SK-N-SH (cell line): Measurements from ENCODE around the gene ADORA2A. TPM values are rescaled to one million over a fixed set of nuclear protein-coding genes. Genes with fewer than 3 reads are reported as not detected.
A peak's percentile ranks its signal among the peaks of the same experiment; 100 is the strongest.

Source experiments
- CTCF ChIA-PET: fragments of 300-600, 350-600 bp; formaldehyde crosslinking; extraction: SDS; loops from one replicate; lab custom pipeline; 2021; lab: Yijun Ruan, JAX
- POLR2A ChIA-PET: fragments of 350-600 bp; sonication (Branson Sonifier 250); formaldehyde crosslinking; extraction: SDS; loops from one replicate; lab custom pipeline; 2020; ENCODE audit warnings: antibody characterized with exemption, inconsistent platforms; lab: Yijun Ruan, JAX
- DNase-seq: peaks from one replicate; pipeline ENCODE4 v3.0.0; 2012
- H2AFZ ChIP-seq: fragments of 200-600 bp; sonication (generic); 2 replicates; pipeline ENCODE4 v1.8.1; 2016; ENCODE audit warnings: antibody characterized with exemption, mild to moderate bottlenecking, low read depth
- H3F3A ChIP-seq: fragments of 200-600 bp; sonication (generic); replicated peaks from 2 replicates; pipeline ENCODE3; 2016; ENCODE audit warnings: antibody characterized with exemption, mild to moderate bottlenecking; ENCODE audit not compliant: insufficient read depth
- H3K27ac ChIP-seq, 2 experiments: fragments of 200-500 bp in 1 of 2; fragments of 200-600 bp in 1 of 2; sonication (Bioruptor generic) in 1 of 2; sonication (generic), shearing (Covaris generic) in 1 of 2; 2 replicates each; pipeline versions ENCODE4 v1.5.1 to v1.6.1; 2014 to 2016; ENCODE audit warnings: low read depth in 2 of 2, inconsistent platforms in 1 of 2, low read length in 1 of 2, mild to moderate bottlenecking in 1 of 2, mixed read lengths in 1 of 2
- H3K27me3 ChIP-seq: fragments of 200-600 bp; sonication (generic), shearing (Covaris generic); 2 replicates; pipeline ENCODE4 v1.6.1; 2016; ENCODE audit warnings: mixed run types; ENCODE audit not compliant: insufficient read depth
- H3K36me3 ChIP-seq, 2 experiments: fragments of 200-500 bp in 1 of 2; fragments of 200-600 bp in 1 of 2; sonication (Bioruptor generic) in 1 of 2; sonication (generic) in 1 of 2; replicated peaks in 1 of 2; 2 replicates each; pipeline versions ENCODE3 to v1.5.1; 2014 to 2016; ENCODE audit warnings: low read length in 1 of 2, mild to moderate bottlenecking in 1 of 2; ENCODE audit not compliant: insufficient read depth in 2 of 2, control insufficient read depth in 1 of 2
- H3K4me1 ChIP-seq, 2 experiments: fragments of 200-500 bp in 1 of 2; fragments of 200-600 bp in 1 of 2; sonication (Bioruptor generic) in 1 of 2; sonication (generic), shearing (Covaris generic) in 1 of 2; 2 replicates each; pipeline versions ENCODE4 v1.5.1 to v1.6.1; 2014 to 2016; ENCODE audit warnings: low read depth in 1 of 2, low read length in 1 of 2, mixed run types in 1 of 2; ENCODE audit not compliant: insufficient read depth in 2 of 2, control insufficient read depth in 1 of 2
- H3K4me2 ChIP-seq: fragments of 200-600 bp; sonication (generic), shearing (Covaris generic); 2 replicates; pipeline ENCODE4 v1.6.1; 2017; ENCODE audit warnings: mixed run types
- H3K4me3 ChIP-seq, 2 experiments: fragments of 200-500 bp in 1 of 2; fragments of 200-600 bp in 1 of 2; sonication (Bioruptor generic) in 1 of 2; sonication (generic), shearing (Covaris generic) in 1 of 2; 2 replicates each; pipeline versions ENCODE4 v1.5.1 to v1.8.1; 2014 to 2016; ENCODE audit warnings: low read depth in 2 of 2, inconsistent platforms in 1 of 2, low read length in 1 of 2, mild to moderate bottlenecking in 1 of 2, mixed read lengths in 1 of 2, moderate library complexity in 1 of 2
- H3K79me2 ChIP-seq: fragments of 200-600 bp; sonication (generic); 2 replicates; pipeline ENCODE4 v1.8.1; 2017; ENCODE audit warnings: mild to moderate bottlenecking; ENCODE audit not compliant: insufficient read depth
- H3K9ac ChIP-seq: fragments of 200-600 bp; sonication (generic); 2 replicates; pipeline ENCODE4 v1.6.1; 2017; ENCODE audit warnings: mixed run types
- H3K9me2 ChIP-seq: fragments of 200-600 bp; sonication (generic); 2 replicates; pipeline ENCODE4 v1.6.1; 2017; ENCODE audit warnings: mixed run types
- H3K9me3 ChIP-seq: fragments of 200-600 bp; sonication (generic); 2 replicates; pipeline ENCODE4 v1.6.1; 2017; ENCODE audit warnings: mixed run types, mild to moderate bottlenecking, moderate library complexity
- H4K20me1 ChIP-seq: fragments of 200-600 bp; sonication (generic); 2 replicates; pipeline ENCODE4 v1.6.1; 2017; ENCODE audit warnings: mild to moderate bottlenecking, mixed run types; ENCODE audit not compliant: insufficient read depth
- CHD2 ChIP-seq: fragments of 150-350 bp; IDR thresholded peaks from 2 replicates; pipeline ENCODE4 v1.6.1; 2018; ENCODE audit warnings: low read length; ENCODE audit not compliant: partially characterized antibody
- EZH2phosphoT487 ChIP-seq: fragments of 200-600 bp; sonication (generic); IDR thresholded peaks from 2 replicates; pipeline ENCODE4 v1.6.1; 2017; ENCODE audit warnings: low read depth, mixed run types, mild to moderate bottlenecking, antibody characterized with exemption, moderate library complexity, borderline replicate concordance
- FOXJ3 ChIP-seq: sonication (generic); formaldehyde crosslinking; IDR thresholded peaks from 2 replicates; pipeline ENCODE4 v1.5.1; 2020; ENCODE audit warnings: mild to moderate bottlenecking, missing genetic modification reagents
- GATA2 ChIP-seq: sonication (generic); formaldehyde crosslinking; IDR thresholded peaks from 2 replicates; pipeline ENCODE4 v1.5.0; 2020; ENCODE audit warnings: mild to moderate bottlenecking, missing genetic modification reagents
- IRF3 ChIP-seq: fragments of 150-350 bp; IDR thresholded peaks from 2 replicates; pipeline ENCODE4 v1.6.1; 2016; ENCODE audit warnings: mild to moderate bottlenecking, low read depth, low read length
- JUND ChIP-seq: IDR thresholded peaks from 2 replicates; pipeline ENCODE4 v1.4.0; 2012
- NFIC ChIP-seq: IDR thresholded peaks from 2 replicates; pipeline ENCODE4 v1.4.0; 2012; ENCODE audit warnings: borderline replicate concordance
- NRF1 ChIP-seq: IDR thresholded peaks from 2 replicates; pipeline ENCODE4 v1.6.1; 2012; ENCODE audit warnings: low read depth, mild to moderate bottlenecking, low read length
- POLR2AphosphoS5 ChIP-seq: IDR thresholded peaks from 2 replicates; pipeline ENCODE4 v1.6.1; 2012; ENCODE audit warnings: low read depth, low read length
- RCOR1 ChIP-seq: fragments of 150-350 bp; IDR thresholded peaks from 2 replicates; pipeline ENCODE4 v1.6.1; 2017; ENCODE audit warnings: antibody characterized with exemption, low read length
- RXRA ChIP-seq: IDR thresholded peaks from 2 replicates; pipeline ENCODE4 v1.4.0; 2012; ENCODE audit warnings: low read depth, mild to moderate bottlenecking, borderline replicate concordance
- SIN3A ChIP-seq: IDR thresholded peaks from 2 replicates; pipeline ENCODE4 v1.6.1; 2012; ENCODE audit warnings: low read depth, mild to moderate bottlenecking, low read length, moderate library complexity, borderline replicate concordance
- SMC3 ChIP-seq: IDR thresholded peaks from 2 replicates; pipeline ENCODE4 v1.6.1; 2012; ENCODE audit warnings: low read depth, low read length, improper control_type of control experiment
- USF2 ChIP-seq: fragments of 150-350 bp; IDR thresholded peaks from 2 replicates; pipeline ENCODE4 v1.6.1; 2017; ENCODE audit warnings: antibody characterized with exemption, low read length, low read depth, borderline replicate concordance
- YY1 ChIP-seq: IDR thresholded peaks from 2 replicates; pipeline ENCODE4 v1.4.0; 2012; ENCODE audit warnings: low read depth, mild to moderate bottlenecking
- WGBS: methylation state at CpG from one replicate; pipeline ENCODE4 v1.1.6; 2017; ENCODE audit warnings: low lambda C conversion rate; 5-methylcytosine and 5-hydroxymethylcytosine counted together
- polyA plus RNA-seq, 3 experiments: library from polyadenylated mRNA; depleted of rRNA; stranded (reverse); fragments of >200 nt; gene quantifications; 2 replicates each; pipeline ENCODE4 v1.2.3, GENCODE V29; 2012
- TF ChIP-seq, protein P1 (sequence below): IDR thresholded peaks from 2 replicates; pipeline ENCODE4 v1.4.0; 2012; ENCODE audit warnings: low read depth, borderline replicate concordance
- TF ChIP-seq, protein P2 (sequence below): fragments of 200-600 bp; sonication (generic); IDR thresholded peaks from 2 replicates; pipeline ENCODE4 v1.6.1; 2017; ENCODE audit warnings: antibody characterized with exemption, mild to moderate bottlenecking, moderate library complexity
- TF ChIP-seq, protein P3 (sequence below): IDR thresholded peaks from 2 replicates; pipeline ENCODE4; 2012

The ADORA2A gene
- polyA plus RNA-seq, 1 of the 3 experiments (the other 2 are of a cell fraction) = 9.3 TPM

DNA sequence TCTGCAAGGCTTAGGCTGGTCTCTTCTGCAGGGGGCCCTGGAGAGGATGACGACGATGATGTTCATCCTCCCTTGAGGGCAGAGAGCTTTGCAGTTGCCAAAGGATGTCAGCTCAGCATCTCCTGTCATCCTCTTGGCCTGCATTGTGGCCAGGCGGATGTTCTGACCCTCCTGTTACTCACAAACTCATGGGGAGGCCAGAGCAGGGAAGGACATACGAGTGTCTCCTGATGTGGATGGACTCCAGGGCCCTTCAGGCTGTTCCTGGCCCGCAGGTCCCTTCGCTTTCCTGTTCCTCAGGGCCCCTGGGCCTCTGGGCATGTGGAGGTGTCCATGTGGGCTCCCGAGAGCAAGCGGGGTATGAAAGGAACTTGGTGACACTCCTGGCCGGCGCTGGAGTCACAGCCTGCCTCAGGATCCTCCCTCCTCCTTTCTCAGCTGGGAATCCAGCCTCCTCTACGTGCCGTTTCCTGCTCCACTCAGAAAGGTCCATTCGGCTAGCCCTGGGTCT lies 8.5 kb downstream of the ADORA2A start:
- H3K9me3 ChIP-seq = no peaks in the 10 kb centered on the region
- CTCF ChIA-PET = interaction anchor here (1.0 to 5.0 kb wide), 4 partner anchors 8 to 87 kb away, joined by 3 to 29 read pairs (median 4); no protein-coding TSS in a partner anchor
- TF ChIP-seq SIN3A = no peak
- TF ChIP-seq, protein P1, sequence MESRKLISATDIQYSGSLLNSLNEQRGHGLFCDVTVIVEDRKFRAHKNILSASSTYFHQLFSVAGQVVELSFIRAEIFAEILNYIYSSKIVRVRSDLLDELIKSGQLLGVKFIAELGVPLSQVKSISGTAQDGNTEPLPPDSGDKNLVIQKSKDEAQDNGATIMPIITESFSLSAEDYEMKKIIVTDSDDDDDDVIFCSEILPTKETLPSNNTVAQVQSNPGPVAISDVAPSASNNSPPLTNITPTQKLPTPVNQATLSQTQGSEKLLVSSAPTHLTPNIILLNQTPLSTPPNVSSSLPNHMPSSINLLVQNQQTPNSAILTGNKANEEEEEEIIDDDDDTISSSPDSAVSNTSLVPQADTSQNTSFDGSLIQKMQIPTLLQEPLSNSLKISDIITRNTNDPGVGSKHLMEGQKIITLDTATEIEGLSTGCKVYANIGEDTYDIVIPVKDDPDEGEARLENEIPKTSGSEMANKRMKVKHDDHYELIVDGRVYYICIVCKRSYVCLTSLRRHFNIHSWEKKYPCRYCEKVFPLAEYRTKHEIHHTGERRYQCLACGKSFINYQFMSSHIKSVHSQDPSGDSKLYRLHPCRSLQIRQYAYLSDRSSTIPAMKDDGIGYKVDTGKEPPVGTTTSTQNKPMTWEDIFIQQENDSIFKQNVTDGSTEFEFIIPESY = no peak
- no peak for TF ChIP-seq JUND
- no peak for TF ChIP-seq IRF3
- no peak for TF ChIP-seq EZH2phosphoT487
- TF ChIP-seq NFIC = no peak
- no peak for TF ChIP-seq GATA2 (CRISPR knock-in tag)
- TF ChIP-seq, protein P2, sequence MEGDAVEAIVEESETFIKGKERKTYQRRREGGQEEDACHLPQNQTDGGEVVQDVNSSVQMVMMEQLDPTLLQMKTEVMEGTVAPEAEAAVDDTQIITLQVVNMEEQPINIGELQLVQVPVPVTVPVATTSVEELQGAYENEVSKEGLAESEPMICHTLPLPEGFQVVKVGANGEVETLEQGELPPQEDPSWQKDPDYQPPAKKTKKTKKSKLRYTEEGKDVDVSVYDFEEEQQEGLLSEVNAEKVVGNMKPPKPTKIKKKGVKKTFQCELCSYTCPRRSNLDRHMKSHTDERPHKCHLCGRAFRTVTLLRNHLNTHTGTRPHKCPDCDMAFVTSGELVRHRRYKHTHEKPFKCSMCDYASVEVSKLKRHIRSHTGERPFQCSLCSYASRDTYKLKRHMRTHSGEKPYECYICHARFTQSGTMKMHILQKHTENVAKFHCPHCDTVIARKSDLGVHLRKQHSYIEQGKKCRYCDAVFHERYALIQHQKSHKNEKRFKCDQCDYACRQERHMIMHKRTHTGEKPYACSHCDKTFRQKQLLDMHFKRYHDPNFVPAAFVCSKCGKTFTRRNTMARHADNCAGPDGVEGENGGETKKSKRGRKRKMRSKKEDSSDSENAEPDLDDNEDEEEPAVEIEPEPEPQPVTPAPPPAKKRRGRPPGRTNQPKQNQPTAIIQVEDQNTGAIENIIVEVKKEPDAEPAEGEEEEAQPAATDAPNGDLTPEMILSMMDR = no peak
- no peaks in the 10 kb centered on the region for H4K20me1 ChIP-seq
- 100% methylated on average over 3 of the region's 13 CpGs for WGBS
- H3K79me2 ChIP-seq = no peaks in the 10 kb centered on the region
- POLR2A ChIA-PET = interaction anchor here (0.9 to 1.3 kb wide), 2 partner anchors 10 to 110 kb away, joined by 3 to 6 read pairs; no protein-coding TSS in a partner anchor
- peak; percentile 13 for DNase-seq
- H3K4me3 ChIP-seq = no peak overlapping the region
- H3K4me2 ChIP-seq = no peak overlapping the region
- peaks cover 0 to 2% of the 10 kb centered on the region in 2 experiments for H3K36me3 ChIP-seq
- no peaks in the 10 kb centered on the region for H3K27me3 ChIP-seq
- no peak overlapping the region for H2AFZ ChIP-seq
- peak overlapping the region in 1 of 2 experiments; percentile 5; a peak in 1 of 4 replicates for H3K27ac ChIP-seq
- no peaks in the 10 kb centered on the region for H3K9me2 ChIP-seq
- H3F3A ChIP-seq = no peaks in the 10 kb centered on the region
- peaks cover 15 to 92% of the 10 kb centered on the region in 2 experiments; a peak in 3 of 4 replicates for H3K4me1 ChIP-seq
- H3K9ac ChIP-seq = no peak overlapping the region

- POLR2A ChIA-PET = no interaction called here
- Histone ChIP-seq H3K36me3 (peaks cover 0 to 2% of the 10 kb centered on the region in 2 experiments), H4K20me1 (no peaks in the 10 kb centered on the region), H3K79me2 (no peaks in the 10 kb centered on the region), H3K27ac (peak overlapping the region in 1 of 2 experiments; percentile 41; a peak in 1 of 4 replicates), H2AFZ (no peak overlapping the region), H3K4me1 (peaks cover 15 to 92% of the 10 kb centered on the region in 2 experiments; a peak in 3 of 4 replicates), H3K9me3 (no peaks in the 10 kb centered on the region), H3K4me2 (no peak overlapping the region), H3K27me3 (no peaks in the 10 kb centered on the region), H3F3A (no peaks in the 10 kb centered on the region), H3K9me2 (no peaks in the 10 kb centered on the region), H3K4me3 (no peak overlapping the region), H3K9ac (no peak overlapping the region)
- 80% methylated on average over 1 of the region's 3 CpGs for WGBS
- DNase-seq = peak; percentile 8
- CTCF ChIA-PET = interaction anchor here (1.3 to 5.0 kb wide), 2 partner anchors 13 to 66 kb away, joined by 3 to 29 read pairs; no protein-coding TSS in a partner anchor
- TF ChIP-seq FOXJ3 (no peak), NRF1 (no peak), CHD2 (no peak), POLR2AphosphoS5 (no peak), YY1 (no peak), RXRA (no peak), RCOR1 (no peak), NFIC (no peak), SMC3 (no peak), USF2 (no peak)
- TF ChIP-seq, protein P3, sequence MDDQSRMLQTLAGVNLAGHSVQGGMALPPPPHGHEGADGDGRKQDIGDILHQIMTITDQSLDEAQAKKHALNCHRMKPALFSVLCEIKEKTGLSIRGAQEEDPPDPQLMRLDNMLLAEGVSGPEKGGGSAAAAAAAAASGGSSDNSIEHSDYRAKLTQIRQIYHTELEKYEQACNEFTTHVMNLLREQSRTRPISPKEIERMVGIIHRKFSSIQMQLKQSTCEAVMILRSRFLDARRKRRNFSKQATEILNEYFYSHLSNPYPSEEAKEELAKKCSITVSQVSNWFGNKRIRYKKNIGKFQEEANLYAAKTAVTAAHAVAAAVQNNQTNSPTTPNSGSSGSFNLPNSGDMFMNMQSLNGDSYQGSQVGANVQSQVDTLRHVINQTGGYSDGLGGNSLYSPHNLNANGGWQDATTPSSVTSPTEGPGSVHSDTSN = no peak
- TF ChIP-seq, protein P1 = no peak
Observed at GRCh38 chr22:24436553-24436952, 9.2 kb downstream of the ADORA2A start.
